GM11168 (cell line): Measurements from ENCODE around the gene FADS1.

Source experiments
- in situ Hi-C: fragments of 300-500 bp; cut with MboI; formaldehyde crosslinking; loops from one replicate; pipeline ENCODE4 v1.12.0; 2022; ENCODE audit warnings: low sequenced_read_pairs; ENCODE audit not compliant: unreplicated experiment

Gene FADS1

GRCh38 chr11:61766353-61766841, 50.4 kb downstream of the FADS1 start:
- in situ Hi-C loops = no loop called here

GRCh38 chr11:61765550-61766253, 51.1 kb downstream of the FADS1 start:
- in situ Hi-C loops = no loop called here

GRCh38 chr11:61764606-61765260, 52.1 kb downstream of the FADS1 start:
- in situ Hi-C loops = no loop called here

GRCh38 chr11:61763930-61764605, 52.7 kb downstream of the FADS1 start:
- in situ Hi-C loops = no loop called here

- in situ Hi-C loops = no loop called here
Observed at GRCh38 chr11:61762798-61763197, 54.0 kb downstream of the FADS1 start.

GRCh38 chr11:61762223-61762615, 54.6 kb downstream of the FADS1 start:
- in situ Hi-C loops = no loop called here

- in situ Hi-C loops = no loop called here
Observed at GRCh38 chr11:61761440-61762222, 55.2 kb downstream of the FADS1 start.

GRCh38 chr11:61760946-61761345, 55.9 kb downstream of the FADS1 start:
- in situ Hi-C loops = no loop called here

GRCh38 chr11:61757213-61757862, 59.5 kb downstream of the FADS1 start:
- in situ Hi-C loops = no loop called here

GRCh38 chr11:61756452-61757212, 60.2 kb downstream of the FADS1 start:
- in situ Hi-C loops = no loop called here

GRCh38 chr11:61756147-61756451, 60.7 kb downstream of the FADS1 start:
- in situ Hi-C loops = no loop called here

- in situ Hi-C loops = no loop called here
Observed at GRCh38 chr11:61754534-61755482, 62.0 kb downstream of the FADS1 start.

GRCh38 chr11:61753672-61754071, 63.1 kb downstream of the FADS1 start:
- in situ Hi-C loops = no loop called here

GRCh38 chr11:61752925-61753521, 63.8 kb downstream of the FADS1 start:
- in situ Hi-C loops = no loop called here

GRCh38 chr11:61752117-61752924, 64.5 kb downstream of the FADS1 start, which contains the start of gene MYRF:
MYRF (plus strand) TSS chr11:61752636; CDS start chr11:61752745, 109 bp downstream.
- in situ Hi-C loops = no loop called here

GRCh38 chr11:61751384-61751783, 65.4 kb downstream of the FADS1 start:
- in situ Hi-C loops = no loop called here

- in situ Hi-C loops = no loop called here
Observed at GRCh38 chr11:61750631-61751273, 66.1 kb downstream of the FADS1 start.
